Spinal cord (tissue), 10 donors: ENCODE results near the gene GTF2IRD1. TPM values are rescaled to one million over a fixed set of nuclear protein-coding genes. Genes with fewer than 3 reads are reported as not detected.
"Not testable (repeated sequence)": the region's sequence is repeated elsewhere in the genome, so short reads cannot be mapped to it uniquely, and the experiment has no call there.

Experiments
- DNase-seq, 6 donors: peaks; one replicate each; pipeline versions ENCODE4 v3.0.0 to v3.0.0-alpha.2; 2013 to 2015; ENCODE audit warnings: low spot score in 6 of 6, low read depth in 4 of 6
- H3K27ac ChIP-seq: one replicate; pipeline ENCODE4 v1.5.1; 2013; ENCODE audit warnings: low read depth, low read length, control low read depth
- H3K27me3 ChIP-seq: one replicate; pipeline ENCODE4 v1.6.1; 2013; ENCODE audit warnings: low read length; ENCODE audit not compliant: control insufficient read depth, insufficient read depth
- H3K36me3 ChIP-seq: one replicate; pipeline ENCODE4 v1.6.1; 2013; ENCODE audit warnings: low read length; ENCODE audit not compliant: control insufficient read depth, insufficient read depth
- H3K4me1 ChIP-seq: one replicate; pipeline ENCODE4 v1.6.1; 2013; ENCODE audit warnings: low read length; ENCODE audit not compliant: control insufficient read depth, insufficient read depth
- H3K4me3 ChIP-seq: one replicate; pipeline ENCODE4 v1.5.1; 2013; ENCODE audit warnings: low read depth, low read length, control low read depth
- H3K9me3 ChIP-seq: one replicate; pipeline ENCODE4 v1.6.1; 2013; ENCODE audit warnings: low read length; ENCODE audit not compliant: control insufficient read depth, insufficient read depth
- WGBS: methylation state at CpG from one replicate; pipeline ENCODE4 v1.1.5; 2013; ENCODE audit warnings: missing lambda C conversion rate; ENCODE audit not compliant: insufficient coverage; 5-methylcytosine and 5-hydroxymethylcytosine counted together
- polyA plus RNA-seq, 2 donors: library from polyadenylated mRNA; unstranded; fragments of 120-200 nt; gene quantifications; one replicate each; pipeline ENCODE4 v1.2.1, GENCODE V29; 2013; ENCODE audit not compliant: insufficient read length in 2 of 2
- total RNA-seq, 2 donors: library from RNA; depleted of rRNA in 1 of 2; stranded (reverse); fragments of 120-200 nt in 1 of 2; fragments of >200 nt in 1 of 2; gene quantifications; one replicate each; pipeline versions ENCODE4 v1.2.3 to v1.2.4, GENCODE V29; 2013 to 2014
- donor health status: healthy.

GTF2IRD1 gene
- total and polyA plus RNA-seq, 4 donors = 10.0 to 33.5 (median 19.3) TPM

GRCh38 chr7:74485611-74486010, 31.9 kb downstream of the GTF2IRD1 start:
- WGBS = 93% methylated on average over 6 of the region's 7 CpGs
- no peak for DNase-seq
- Histone ChIP-seq H3K36me3 (peaks cover 3% of the 10 kb centered on the region), H3K9me3 (no peaks in the 10 kb centered on the region), H3K4me1 (peaks cover 48% of the 10 kb centered on the region), H3K27me3 (no peaks in the 10 kb centered on the region), H3K27ac (no peak overlapping the region), H3K4me3 (no peak overlapping the region)

DNA sequence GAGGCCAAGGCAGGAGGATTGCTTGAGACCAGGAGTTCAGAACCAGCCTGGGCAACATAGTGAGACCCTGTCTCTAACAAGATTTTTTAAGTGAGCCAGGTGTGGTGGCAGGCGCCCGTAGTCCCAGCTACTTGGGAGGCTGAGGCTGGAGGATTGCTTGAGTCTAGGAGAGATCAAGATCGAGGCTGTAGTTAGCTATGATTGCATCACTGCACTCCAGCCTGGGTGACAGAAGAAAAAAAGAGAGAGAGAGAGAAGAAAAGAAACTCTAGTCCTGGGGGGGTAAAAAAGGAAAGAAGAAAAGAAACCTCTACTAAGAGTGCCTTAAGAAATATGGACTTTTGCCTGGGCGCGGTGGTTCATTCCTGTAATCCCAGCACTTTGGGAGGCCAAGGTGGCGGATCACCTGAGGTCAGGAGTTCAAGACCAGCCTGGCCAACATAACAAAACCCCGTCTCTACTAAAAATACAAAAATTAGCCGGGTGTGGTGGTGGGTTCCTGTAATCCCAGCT, 34.9 kb downstream of the GTF2IRD1 start:
- peaks cover 30% of the 10 kb centered on the region for H3K4me1 ChIP-seq
- not testable (repeated sequence) for DNase-seq, H3K27me3 ChIP-seq, H3K36me3 ChIP-seq, H3K9me3 ChIP-seq, H3K27ac ChIP-seq, H3K4me3 ChIP-seq
- WGBS = 97% methylated on average over 5 of the region's 8 CpGs

DNA sequence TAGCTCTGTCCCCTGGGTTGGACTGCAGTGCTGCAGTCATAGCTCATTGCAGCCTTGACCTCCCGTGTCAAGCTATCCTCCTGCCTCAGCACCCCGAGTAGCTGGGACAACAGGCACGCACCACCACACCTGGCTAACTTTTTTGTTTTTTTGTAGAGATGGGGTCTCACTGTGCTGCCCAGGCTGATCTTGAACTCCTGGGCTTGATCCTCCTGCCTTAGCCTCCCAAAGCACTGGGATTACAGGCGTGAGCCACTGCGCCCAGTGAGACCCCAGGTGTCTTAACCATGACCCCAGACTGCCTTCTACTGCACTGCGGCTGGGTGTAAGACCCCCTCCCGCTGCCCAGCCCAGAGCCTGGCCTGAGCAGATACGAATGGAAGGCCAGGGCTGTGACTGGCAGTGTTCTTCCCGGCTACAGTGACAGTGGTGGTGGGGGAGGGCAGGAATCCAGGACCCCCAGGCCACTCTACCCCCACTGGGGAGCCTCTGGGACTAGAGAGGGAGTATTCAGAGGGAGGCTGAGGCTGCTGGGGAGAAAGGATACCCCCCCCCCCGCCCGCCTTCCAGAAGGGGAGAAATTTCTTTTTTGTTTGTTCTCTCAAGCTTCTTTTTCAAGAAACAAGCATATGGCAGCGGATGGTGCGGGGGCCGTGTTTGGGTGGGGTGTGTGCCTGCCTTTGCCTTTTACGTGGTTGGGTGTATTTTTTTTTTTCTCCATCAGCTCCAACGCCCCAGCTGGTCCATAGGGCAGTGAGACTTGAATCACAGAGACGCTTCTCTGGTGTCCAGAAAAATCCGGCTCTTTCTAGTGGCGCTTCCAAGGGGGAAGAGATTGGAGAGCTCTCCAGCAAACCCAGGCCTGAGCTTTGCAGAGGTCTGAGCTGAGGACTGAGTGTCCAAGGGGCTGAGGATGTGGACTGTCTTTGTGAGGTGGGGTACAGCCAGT, 36.6 kb downstream of the GTF2IRD1 start:
- Histone ChIP-seq H3K27me3 (no peaks in the 10 kb centered on the region), H3K27ac (peak overlapping the region; percentile 71), H3K9me3 (peaks cover 2% of the 10 kb centered on the region), H3K4me3 (no peak overlapping the region), H3K4me1 (peaks cover 22% of the 10 kb centered on the region), H3K36me3 (peaks cover 13% of the 10 kb centered on the region)
- 55% methylated on average over 8 of the region's 19 CpGs for WGBS
- peak in 1 of 6 donors; percentile 84 for DNase-seq

DNA sequence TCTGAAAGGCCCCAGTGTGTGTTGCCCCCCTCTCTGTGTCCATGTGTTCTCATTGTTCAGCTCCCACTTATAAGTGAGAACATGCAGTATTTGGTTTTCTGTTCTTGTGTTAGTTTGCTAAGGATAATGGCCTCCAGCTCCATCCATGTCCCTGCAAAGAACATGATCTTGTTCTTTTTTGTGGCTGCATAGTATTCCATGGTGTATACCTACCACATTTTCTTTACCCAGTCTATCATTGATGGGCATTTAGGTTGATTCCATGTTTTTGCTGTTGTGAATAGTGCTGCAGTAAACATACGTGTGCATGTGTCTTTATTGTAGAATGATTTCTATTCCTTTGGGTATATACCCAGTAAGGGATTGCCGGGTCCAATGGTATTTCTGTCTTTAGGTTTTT, 37.8 kb downstream of the GTF2IRD1 start:
- not testable (repeated sequence) for H3K4me3 ChIP-seq, H3K9me3 ChIP-seq, DNase-seq, H3K27ac ChIP-seq, H3K27me3 ChIP-seq
- WGBS = no CpG with 5 or more reads among the region's 2 CpGs
- peaks cover 24% of the 10 kb centered on the region for H3K36me3 ChIP-seq
- H3K4me1 ChIP-seq = peaks cover 25% of the 10 kb centered on the region

DNA sequence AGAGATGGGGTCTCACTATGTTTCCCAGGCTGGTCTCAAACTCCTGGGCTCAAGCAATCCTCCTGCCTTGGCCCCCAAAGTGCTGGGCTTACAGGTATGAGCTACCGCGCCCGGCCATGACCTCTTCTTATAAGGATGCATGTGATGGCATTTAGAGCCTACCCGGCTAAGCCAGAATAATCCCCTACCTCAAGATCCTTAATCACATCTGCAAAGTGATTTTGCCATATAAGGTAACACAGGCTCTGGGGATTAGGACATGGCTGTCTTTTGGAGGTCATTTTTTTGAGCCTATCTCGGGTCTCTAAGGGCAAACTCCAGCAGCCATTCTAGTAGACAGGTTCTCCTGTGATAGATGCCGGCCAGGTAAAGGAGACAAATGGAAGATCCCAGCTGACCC, 39.6 kb downstream of the GTF2IRD1 start:
- Histone ChIP-seq H3K4me1 (peaks cover 25% of the 10 kb centered on the region), H3K4me3 (no peak overlapping the region), H3K27me3 (no peaks in the 10 kb centered on the region), H3K36me3 (peaks cover 28% of the 10 kb centered on the region), H3K9me3 (peaks cover 2% of the 10 kb centered on the region), H3K27ac (no peak overlapping the region)
- DNase-seq = no peak
- 100% methylated on average over 2 of the region's 6 CpGs for WGBS

DNA sequence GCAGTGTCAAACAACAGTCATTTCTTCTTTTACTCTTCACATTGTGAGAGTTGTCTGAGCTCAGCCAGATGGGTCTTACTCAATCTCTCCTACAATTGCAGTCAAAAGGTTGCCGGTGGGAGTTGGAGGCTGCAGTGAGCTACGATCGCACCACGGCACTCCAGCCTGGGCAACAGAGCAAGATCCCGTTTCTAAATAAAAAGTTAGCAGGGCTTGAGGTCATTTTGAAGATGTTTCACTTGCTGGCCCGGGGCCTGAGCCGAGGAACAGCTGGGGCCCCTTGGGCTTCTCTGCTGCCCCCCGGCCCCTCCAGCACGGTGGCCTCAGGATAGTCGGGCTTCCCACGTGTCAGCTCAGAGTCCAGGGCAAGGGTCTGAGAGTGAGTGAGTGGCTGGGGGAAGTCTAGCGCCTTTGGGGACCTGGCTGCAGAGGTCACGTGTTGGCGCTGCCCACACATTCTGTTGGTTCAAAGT, 40.4 kb downstream of the GTF2IRD1 start:
- Histone ChIP-seq H3K27me3 (no peaks in the 10 kb centered on the region), H3K36me3 (peaks cover 31% of the 10 kb centered on the region), H3K27ac (no peak overlapping the region), H3K4me1 (peaks cover 25% of the 10 kb centered on the region), H3K4me3 (no peak overlapping the region), H3K9me3 (peaks cover 2% of the 10 kb centered on the region)
- no peak for DNase-seq
- 81% methylated on average over 7 of the region's 14 CpGs for WGBS

DNA sequence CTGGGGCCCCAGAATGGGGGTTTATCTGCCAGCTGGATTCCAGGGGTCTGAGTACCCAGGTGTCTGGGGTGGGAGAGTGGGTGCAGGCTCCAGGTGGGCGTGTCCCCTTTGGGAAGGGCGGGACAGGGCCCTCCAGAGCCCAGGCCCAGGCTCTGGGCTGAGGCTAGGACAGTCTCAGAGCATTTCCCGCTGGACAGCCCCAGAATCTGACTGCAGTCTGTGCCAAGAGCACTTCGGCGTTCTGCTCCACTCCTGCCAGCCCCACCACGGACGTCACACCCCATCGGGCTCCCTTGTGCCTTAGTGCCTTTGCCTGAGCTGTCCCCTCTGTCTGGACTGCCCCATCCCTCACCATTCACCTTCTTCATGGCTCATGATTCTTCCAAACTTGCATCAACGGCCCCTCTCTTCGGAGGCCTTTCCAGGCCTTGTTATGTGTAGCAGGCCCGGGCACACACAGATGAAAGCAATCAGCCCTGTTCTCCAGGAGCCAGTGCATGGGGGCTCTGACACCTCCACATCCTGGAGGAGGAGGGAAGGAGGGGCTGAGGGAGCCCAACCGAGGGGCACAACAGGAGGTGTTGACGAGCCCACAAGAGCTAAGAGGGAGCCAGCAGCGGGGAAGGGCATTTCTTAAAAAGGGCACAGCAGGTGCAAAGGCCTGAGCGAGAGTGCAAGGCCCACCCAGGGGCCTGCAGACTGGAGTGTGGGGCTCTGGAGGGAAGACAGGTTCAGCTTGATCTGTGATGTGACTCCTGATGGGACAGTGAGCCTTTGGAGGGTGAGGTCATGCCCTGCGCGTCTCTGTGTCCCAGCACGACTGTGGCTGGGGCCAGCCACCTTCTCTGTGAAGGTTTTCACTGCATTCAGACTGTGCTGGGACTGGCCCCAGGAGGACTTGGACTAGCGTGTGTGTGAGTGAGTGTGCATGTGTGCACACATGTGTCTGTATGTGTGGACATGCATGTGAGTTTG, 41.7 kb downstream of the GTF2IRD1 start:
- Histone ChIP-seq H3K36me3 (peaks cover 33% of the 10 kb centered on the region), H3K27me3 (no peaks in the 10 kb centered on the region), H3K9me3 (peaks cover 2% of the 10 kb centered on the region), H3K27ac (peak overlapping the region; percentile 25), H3K4me1 (peaks cover 26% of the 10 kb centered on the region), H3K4me3 (no peak overlapping the region)
- no peak for DNase-seq
- WGBS = 61% methylated on average over 17 of the region's 19 CpGs

DNA sequence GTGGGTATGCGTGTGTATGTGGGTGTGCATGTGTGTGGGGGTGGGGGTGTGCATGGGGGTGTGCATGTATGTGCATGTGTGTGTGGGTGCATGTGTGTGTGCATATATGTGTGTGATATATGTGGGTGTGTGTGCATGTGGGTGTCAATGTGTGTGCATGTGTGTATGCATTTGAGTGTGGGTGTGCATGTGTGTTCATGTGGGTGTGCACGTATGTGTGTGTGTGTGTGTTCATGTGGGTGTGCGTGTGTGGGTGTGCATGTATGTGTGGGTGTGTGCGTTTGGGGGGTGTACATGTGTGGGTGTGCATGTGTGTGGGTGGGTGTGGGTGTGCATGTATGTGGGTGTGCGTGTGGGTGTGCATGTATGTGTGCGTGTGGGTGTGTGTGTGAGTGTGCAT, 42.6 kb downstream of the GTF2IRD1 start:
- H3K4me1 ChIP-seq = peaks cover 26% of the 10 kb centered on the region
- H3K4me3 ChIP-seq = no peak overlapping the region
- H3K27me3 ChIP-seq = no peaks in the 10 kb centered on the region
- H3K27ac ChIP-seq = no peak overlapping the region
- peaks cover 2% of the 10 kb centered on the region for H3K9me3 ChIP-seq
- peaks cover 33% of the 10 kb centered on the region for H3K36me3 ChIP-seq
- DNase-seq = no peak
- WGBS = 94% methylated on average over 4 of the region's 6 CpGs

DNA sequence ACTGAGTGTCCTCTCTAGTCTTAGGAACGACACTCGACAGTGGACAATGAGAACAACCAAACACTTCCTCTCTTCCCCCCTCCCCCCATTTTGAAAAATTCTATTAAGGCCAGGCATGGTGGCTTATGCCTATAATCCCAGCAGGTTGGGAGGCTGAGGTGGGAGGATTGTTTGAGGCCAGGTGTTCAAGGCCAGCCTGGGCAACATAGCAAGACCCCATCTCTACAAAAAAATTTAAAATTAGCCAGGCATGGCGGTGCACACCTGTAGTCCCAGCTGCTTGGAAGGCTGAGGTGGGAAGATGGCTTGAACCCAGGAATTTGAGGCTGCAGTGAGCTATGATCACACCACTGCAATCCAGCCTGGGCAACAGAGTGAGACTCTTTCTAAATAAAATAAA, 43.1 kb downstream of the GTF2IRD1 start:
- peaks cover 33% of the 10 kb centered on the region for H3K36me3 ChIP-seq
- 70% methylated on average over 2 of the region's 3 CpGs for WGBS

More for the DNA sequence above, 43.1 kb downstream of the GTF2IRD1 start:
- not testable (repeated sequence) for H3K4me3 ChIP-seq, H3K27me3 ChIP-seq, H3K27ac ChIP-seq, DNase-seq, H3K9me3 ChIP-seq
- H3K4me1 ChIP-seq = peaks cover 30% of the 10 kb centered on the region
